GM12891 (cell line): ENCODE data around the gene CALY.

Experiments used
- POLR2A ChIP-seq: IDR thresholded peaks from 2 replicates; pipeline ENCODE4 v1.6.1; 2011; ENCODE audit warnings: low read depth, low read length, control low read depth
- POLR2AphosphoS5 ChIP-seq: IDR thresholded peaks from 2 replicates; pipeline ENCODE4 v1.6.1; 2011; ENCODE audit warnings: low read depth, low read length, control low read depth
- SPI1 ChIP-seq: IDR thresholded peaks from 2 replicates; pipeline ENCODE4 v1.6.1; 2011; ENCODE audit warnings: low read depth, low read length, control low read depth
- TAF1 ChIP-seq: IDR thresholded peaks from 2 replicates; pipeline ENCODE4 v1.6.1; 2011; ENCODE audit warnings: low read depth, low read length, control low read depth

DNA sequence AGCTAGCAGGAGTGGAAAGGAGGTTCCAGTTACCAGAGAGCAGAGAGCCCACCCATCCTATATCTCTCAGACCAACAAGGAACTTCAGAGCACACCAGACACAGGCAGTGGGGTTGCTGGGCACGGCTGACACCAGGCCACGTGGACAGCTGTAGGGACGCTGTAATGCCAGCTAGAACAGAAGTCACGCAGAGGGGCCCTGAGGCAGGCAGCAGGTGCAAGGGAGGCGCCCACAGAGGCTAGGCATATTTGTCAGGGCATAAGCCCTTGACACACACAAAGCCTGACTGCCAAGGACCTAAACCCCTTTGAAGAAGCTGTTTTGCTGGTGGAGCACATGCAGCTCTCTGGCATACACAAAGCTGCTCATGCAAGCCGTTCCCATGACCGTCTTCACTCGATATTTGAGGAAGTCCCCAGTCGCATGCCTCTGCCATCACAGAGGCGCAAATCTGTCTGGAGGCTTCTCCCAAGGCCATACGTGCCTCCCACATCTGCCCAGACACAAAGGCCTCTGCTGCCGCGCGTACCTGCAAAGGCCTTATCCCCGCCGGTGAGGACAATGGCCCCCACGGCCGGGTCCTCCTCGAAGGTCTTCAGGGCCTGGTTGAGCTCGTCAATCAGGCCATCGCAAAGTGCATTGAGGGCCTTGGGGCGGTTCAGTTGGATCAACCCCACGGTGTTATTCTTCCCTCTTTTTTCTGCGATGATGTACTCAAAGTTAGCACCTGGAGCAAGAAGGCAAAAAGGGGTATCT, 33.5 kb upstream of the CALY start:
- TF ChIP-seq POLR2AphosphoS5 (no peak), POLR2A (no peak), TAF1 (no peak), SPI1 (no peak)
